Measurements from ENCODE around the gene PPP2R5D. TPM values are rescaled to one million over a fixed set of nuclear protein-coding genes. Genes with fewer than 3 reads are reported as not detected.

The PPP2R5D gene
- total and polyA plus RNA-seq, 4 donors: 6.7 to 13.9 (median 13.2) TPM

GRCh38 chr6:42971746-42972327 lies 12.5 kb upstream of the PPP2R5D start:
- no peak for DNase-seq (ENCODE audit: low spot score)
- peaks cover 3 to 11% (median 6%) of the 10 kb centered on the region in 4 donors for H3K36me3 ChIP-seq (ENCODE audit: control insufficient read depth in 4 of 4, insufficient read depth in 3 of 4, low read depth in 1 of 4, low read length in 3 of 4)
- no peak overlapping the region for H3K9ac ChIP-seq (ENCODE audit: low read depth in 1 of 2, low read length in 2 of 2)
- H3K27ac ChIP-seq (ENCODE audit: low read depth in 1 of 2, low read length in 2 of 2): no peak overlapping the region
- H3K9me3 ChIP-seq (ENCODE audit: control insufficient read depth in 4 of 4, low read length in 3 of 4): no peaks in the 10 kb centered on the region
- TF ChIP-seq YY1 (IDR thresholded peaks at IDR 0.05) (no peak), FOXA1 (IDR thresholded peaks at IDR 0.05) (no peak), ZBTB33 (IDR thresholded peaks at IDR 0.05) (no peak), RAD21 (IDR thresholded peaks at IDR 0.05) (no peak), ATF3 (IDR thresholded peaks at IDR 0.05) (no peak), HNF4A (conservative IDR thresholded peaks at IDR 0.05) (no peak)
- 94% methylated on average over 3 of the region's 3 CpGs for WGBS
- H3K4me1 ChIP-seq (ENCODE audit: control insufficient read depth in 4 of 4, insufficient read depth in 4 of 4, low read length in 3 of 4): peaks cover 0 to 9% (median 1%) of the 10 kb centered on the region in 4 donors
- H3K4me3 ChIP-seq (ENCODE audit: low read depth in 1 of 3, low read length in 3 of 3): no peak overlapping the region
- no peaks in the 10 kb centered on the region for H3K27me3 ChIP-seq (ENCODE audit: control insufficient read depth in 4 of 4, insufficient read depth in 4 of 4, low read length in 3 of 4)

GRCh38 chr6:42973926-42974325 lies 10.4 kb upstream of the PPP2R5D start:
- Histone ChIP-seq H3K27me3 (ENCODE audit: control insufficient read depth in 4 of 4, insufficient read depth in 4 of 4, low read length in 3 of 4) (no peaks in the 10 kb centered on the region), H3K4me1 (ENCODE audit: control insufficient read depth in 4 of 4, insufficient read depth in 4 of 4, low read length in 3 of 4) (peaks cover 5 to 22% (median 12%) of the 10 kb centered on the region in 4 donors), H3K9ac (ENCODE audit: low read depth in 1 of 2, low read length in 2 of 2) (no peak overlapping the region), H3K4me3 (ENCODE audit: low read depth in 1 of 3, low read length in 3 of 3) (no peak overlapping the region), H3K9me3 (ENCODE audit: control insufficient read depth in 4 of 4, low read length in 3 of 4) (no peaks in the 10 kb centered on the region), H3K27ac (ENCODE audit: low read depth in 1 of 2, low read length in 2 of 2) (no peak overlapping the region), H3K36me3 (ENCODE audit: control insufficient read depth in 4 of 4, insufficient read depth in 3 of 4, low read depth in 1 of 4, low read length in 3 of 4) (peaks cover 0 to 10% (median 2%) of the 10 kb centered on the region in 4 donors)
- no peak for TF ChIP-seq YY1 (IDR thresholded peaks at IDR 0.05)
- TF ChIP-seq JUND (IDR thresholded peaks at IDR 0.05): no peak
- no peak for TF ChIP-seq CTCF (IDR thresholded peaks at IDR 0.05; ENCODE audit: low read depth, low read length, missing input control)
- no peak for TF ChIP-seq NR2F2 (IDR thresholded peaks at IDR 0.05)
- no peak for TF ChIP-seq FOXA2 (IDR thresholded peaks at IDR 0.05)
- no peak for TF ChIP-seq TAF1 (conservative IDR thresholded peaks at IDR 0.05)
- TF ChIP-seq FOXA1 (IDR thresholded peaks at IDR 0.05): no peak
- WGBS: 93% methylated on average over 3 of the region's 3 CpGs
- DNase-seq (ENCODE audit: low spot score): no peak

GRCh38 chr6:42974919-42975505 lies 9.4 kb upstream of the PPP2R5D start:
- H3K9ac ChIP-seq (ENCODE audit: low read depth in 1 of 2, low read length in 2 of 2): no peak overlapping the region
- DNase-seq (ENCODE audit: low spot score): no peak
- no peaks in the 10 kb centered on the region for H3K9me3 ChIP-seq (ENCODE audit: control insufficient read depth in 4 of 4, low read length in 3 of 4)
- 87% methylated on average over 5 of the region's 5 CpGs for WGBS
- peaks cover 0 to 4% (median 0%) of the 10 kb centered on the region in 4 donors for H3K36me3 ChIP-seq (ENCODE audit: control insufficient read depth in 4 of 4, insufficient read depth in 3 of 4, low read depth in 1 of 4, low read length in 3 of 4)
- peaks cover 12 to 22% (median 16%) of the 10 kb centered on the region in 4 donors for H3K4me1 ChIP-seq (ENCODE audit: control insufficient read depth in 4 of 4, insufficient read depth in 4 of 4, low read length in 3 of 4)
- no peak overlapping the region for H3K27ac ChIP-seq (ENCODE audit: low read depth in 1 of 2, low read length in 2 of 2)
- no peaks in the 10 kb centered on the region for H3K27me3 ChIP-seq (ENCODE audit: control insufficient read depth in 4 of 4, insufficient read depth in 4 of 4, low read length in 3 of 4)
- H3K4me3 ChIP-seq (ENCODE audit: low read depth in 1 of 3, low read length in 3 of 3): no peak overlapping the region
- TF ChIP-seq CTCF (IDR thresholded peaks at IDR 0.05; ENCODE audit: low read depth, low read length, missing input control) (no peak), EGR1 (IDR thresholded peaks at IDR 0.05; ENCODE audit: low read depth in 2 of 2) (no peak), GABPA (IDR thresholded peaks at IDR 0.05 in 1 of 2, conservative IDR thresholded peaks at IDR 0.05 in 1 of 2) (no peak), RXRA (IDR thresholded peaks at IDR 0.05) (no peak), HNF4G (IDR thresholded peaks at IDR 0.05) (no peak), HNF4A (conservative IDR thresholded peaks at IDR 0.05) (no peak), JUND (IDR thresholded peaks at IDR 0.05) (no peak), NR2F2 (IDR thresholded peaks at IDR 0.05) (no peak), SP1 (IDR thresholded peaks at IDR 0.05) (no peak), ATF3 (IDR thresholded peaks at IDR 0.05) (no peak)
